HepG2 (cell line): ENCODE data around the gene SLC5A6. TPM values are rescaled to one million over a fixed set of nuclear protein-coding genes. Genes with fewer than 3 reads are reported as not detected.
A peak's percentile ranks its signal among the peaks of the same experiment; 100 is the strongest.

Experiments
- DNMT1 ChIP-seq: sonication (generic); formaldehyde crosslinking; IDR thresholded peaks from 2 replicates; pipeline ENCODE4 v1.5.1; 2020; ENCODE audit warnings: mild to moderate bottlenecking, missing genetic modification reagents
- EZH2 ChIP-seq: conservative IDR thresholded peaks from 2 replicates; pipeline ENCODE4 v1.6.1; 2012; ENCODE audit warnings: mild to moderate bottlenecking, low read depth, low read length, moderate library complexity
- FOSL2 ChIP-seq: sonication (generic); formaldehyde crosslinking; IDR thresholded peaks from 2 replicates; pipeline ENCODE4 v1.4.0; 2020; ENCODE audit warnings: missing genetic modification reagents
- KMT2A ChIP-seq: sonication (generic); formaldehyde crosslinking; IDR thresholded peaks from 2 replicates; pipeline ENCODE4 v1.4.0; 2020; ENCODE audit warnings: missing genetic modification reagents
- MEF2D ChIP-seq: sonication (generic); formaldehyde crosslinking; IDR thresholded peaks from 2 replicates; pipeline ENCODE4 v1.5.1; 2020; ENCODE audit warnings: mild to moderate bottlenecking, missing genetic modification reagents
- NFIB ChIP-seq: sonication (generic); formaldehyde crosslinking; IDR thresholded peaks from 2 replicates; pipeline ENCODE4 v1.9.0; 2021; ENCODE audit warnings: missing genetic modification reagents, mild to moderate bottlenecking, borderline replicate concordance
- SALL2 ChIP-seq: sonication (generic); formaldehyde crosslinking; IDR thresholded peaks from 2 replicates; pipeline ENCODE4 v1.8.1; 2023; ENCODE audit warnings: mild to moderate bottlenecking, missing genetic modification reagents, inconsistent platforms
- SMC3 ChIP-seq: IDR thresholded peaks from 2 replicates; pipeline ENCODE4 v1.6.1; 2011; ENCODE audit warnings: low read length, improper control_type of control experiment
- YY1 ChIP-seq: IDR thresholded peaks from 2 replicates; pipeline ENCODE4 v1.6.1; 2011; ENCODE audit warnings: low read length, low read depth, moderate library complexity, mild to moderate bottlenecking; ENCODE audit not compliant: insufficient read depth, insufficient replicate concordance
- ZEB1 ChIP-seq: IDR thresholded peaks from 2 replicates; pipeline ENCODE4 v1.6.1; 2012; ENCODE audit warnings: mild to moderate bottlenecking, low read depth, inconsistent platforms; ENCODE audit not compliant: insufficient replicate concordance
- ZNF101 ChIP-seq: sonication (generic); formaldehyde crosslinking; IDR thresholded peaks from 2 replicates; pipeline ENCODE4 v1.4.0; 2020; ENCODE audit warnings: mild to moderate bottlenecking, low read depth, missing genetic modification reagents, borderline replicate concordance
- ZNF230 ChIP-seq: sonication (generic); formaldehyde crosslinking; IDR thresholded peaks from 2 replicates; pipeline ENCODE4 v1.4.0; 2020; ENCODE audit warnings: mild to moderate bottlenecking, missing genetic modification reagents
- ZNF441 ChIP-seq: sonication (generic); formaldehyde crosslinking; IDR thresholded peaks from 2 replicates; pipeline ENCODE4 v1.7.0; 2021; ENCODE audit warnings: missing genetic modification reagents, borderline replicate concordance
- ZNF720 ChIP-seq: sonication (generic); formaldehyde crosslinking; IDR thresholded peaks from 2 replicates; pipeline ENCODE4 v1.4.0; 2020; ENCODE audit warnings: missing genetic modification reagents
- ZNF747 ChIP-seq: sonication (generic); formaldehyde crosslinking; IDR thresholded peaks from 2 replicates; pipeline ENCODE4 v1.8.1; 2023; ENCODE audit warnings: missing genetic modification reagents, mild to moderate bottlenecking, borderline replicate concordance
- ZNF75D ChIP-seq: sonication (generic); formaldehyde crosslinking; IDR thresholded peaks from 2 replicates; pipeline ENCODE4 v1.8.1; 2023; ENCODE audit warnings: missing genetic modification reagents, mild to moderate bottlenecking, borderline replicate concordance
- polyA plus RNA-seq, 8 experiments: library from polyadenylated mRNA; depleted of rRNA in 3 of 8; stranded (reverse) in 7 of 8; unstranded in 1 of 8; fragments of >200 nt; fragmentation: Illumina TruSeq in 4 of 8; extraction: Trizol in 4 of 8; gene quantifications; 2 replicates each; pipeline versions ENCODE4 v1.2.1 to v1.2.3, GENCODE V29; 2011 to 2016; ENCODE audit warnings: low read depth in 4 of 8, missing spikeins in 1 of 8, mixed read lengths in 1 of 8; ENCODE audit not compliant: insufficient read depth in 1 of 8
- total RNA-seq, 5 experiments: library from RNA; depleted of rRNA; stranded (reverse); fragments of >200 nt; fragmentation: Illumina TruSeq; extraction: Trizol; gene quantifications; 2 replicates each; pipeline ENCODE4 v1.2.3, GENCODE V29; 2016; ENCODE audit warnings: low read depth in 1 of 5
- TF ChIP-seq, protein P1 (sequence below): sonication (generic); formaldehyde crosslinking; IDR thresholded peaks from 2 replicates; pipeline ENCODE4 v1.4.0; 2020; ENCODE audit warnings: mild to moderate bottlenecking, missing genetic modification reagents
- TF ChIP-seq, protein P2 (sequence below): sonication (generic); formaldehyde crosslinking; IDR thresholded peaks from 2 replicates; pipeline ENCODE4 v1.4.0; 2020; ENCODE audit warnings: missing genetic modification reagents, borderline replicate concordance
- TF ChIP-seq, protein P3 (sequence below): sonication (generic); formaldehyde crosslinking; IDR thresholded peaks from 2 replicates; pipeline ENCODE4 v1.4.0; 2020; ENCODE audit warnings: missing genetic modification reagents
- TF ChIP-seq, protein P4 (sequence below): sonication (generic); formaldehyde crosslinking; IDR thresholded peaks from 2 replicates; pipeline ENCODE4 v1.8.0; 2023; ENCODE audit warnings: mild to moderate bottlenecking, missing genetic modification reagents
- TF ChIP-seq, protein P5 (sequence below): sonication (generic); formaldehyde crosslinking; IDR thresholded peaks from 2 replicates; pipeline ENCODE4 v1.4.0; 2020; ENCODE audit warnings: missing genetic modification reagents

Gene SLC5A6
- total and polyA plus RNA-seq, 2 of the 13 experiments (the other 11 are each of a cell fraction or from before 2014, with no cell fraction given): 135 to 417 TPM

DNA sequence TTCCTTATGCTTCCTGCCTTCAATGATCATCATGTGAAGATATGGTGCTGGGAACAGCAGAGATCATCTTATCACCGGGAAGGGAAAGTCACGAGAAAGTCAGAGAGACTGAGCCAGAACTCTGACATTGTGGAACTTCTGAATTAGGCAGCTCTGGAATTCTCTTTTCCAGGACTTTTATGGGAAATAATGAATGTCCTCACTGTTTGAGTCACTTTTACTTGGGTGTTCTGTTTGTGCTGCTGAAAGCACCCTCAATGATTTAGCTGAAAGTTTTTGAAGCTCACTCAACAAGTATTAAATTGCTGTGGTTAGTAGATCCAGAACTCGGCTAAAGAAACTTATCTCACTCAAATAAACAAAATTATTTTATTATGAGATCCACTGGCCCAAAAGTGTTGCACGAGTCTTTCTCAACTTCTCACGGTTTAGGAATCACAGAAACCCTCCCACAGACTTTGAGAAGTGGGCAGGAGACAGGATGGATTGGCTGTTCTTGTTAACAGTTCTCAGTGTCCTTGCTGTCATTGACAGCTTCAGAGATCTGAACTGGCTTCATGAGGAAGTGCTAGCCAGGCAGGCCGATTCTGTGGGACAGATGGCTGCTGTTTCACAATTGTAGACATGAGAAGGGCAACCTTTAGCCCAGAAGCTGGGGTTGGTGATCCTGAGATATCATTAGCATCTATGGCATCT lies 26.6 kb downstream of the SLC5A6 start (continued):
- TF ChIP-seq DNMT1 (CRISPR knock-in tag) (no peak), ZNF747 (no peak), KMT2A (CRISPR knock-in tag) (0 out of 2 replicates have a peak, but pooled peaks have one; percentile 43), YY1 (peak; percentile 17), MEF2D (CRISPR knock-in tag) (no peak; the same call in 1 of the 2 replicates), SMC3 (no peak), EZH2 (no peak), ZNF101 (no peak), SALL2 (no peak), NFIB (CRISPR knock-in tag) (no peak), ZNF720 (CRISPR knock-in tag) (no peak), ZNF230 (CRISPR knock-in tag) (no peak), FOSL2 (CRISPR knock-in tag) (peak; percentile 38; the same call in 1 of the 2 replicates), ZEB1 (no peak), ZNF75D (CRISPR knock-in tag) (no peak), ZNF441 (0 out of 2 replicates have a peak, but pooled peaks have one; percentile 39)
- TF ChIP-seq, protein P1, sequence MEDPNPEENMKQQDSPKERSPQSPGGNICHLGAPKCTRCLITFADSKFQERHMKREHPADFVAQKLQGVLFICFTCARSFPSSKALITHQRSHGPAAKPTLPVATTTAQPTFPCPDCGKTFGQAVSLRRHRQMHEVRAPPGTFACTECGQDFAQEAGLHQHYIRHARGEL: no peak
- TF ChIP-seq, protein P2, sequence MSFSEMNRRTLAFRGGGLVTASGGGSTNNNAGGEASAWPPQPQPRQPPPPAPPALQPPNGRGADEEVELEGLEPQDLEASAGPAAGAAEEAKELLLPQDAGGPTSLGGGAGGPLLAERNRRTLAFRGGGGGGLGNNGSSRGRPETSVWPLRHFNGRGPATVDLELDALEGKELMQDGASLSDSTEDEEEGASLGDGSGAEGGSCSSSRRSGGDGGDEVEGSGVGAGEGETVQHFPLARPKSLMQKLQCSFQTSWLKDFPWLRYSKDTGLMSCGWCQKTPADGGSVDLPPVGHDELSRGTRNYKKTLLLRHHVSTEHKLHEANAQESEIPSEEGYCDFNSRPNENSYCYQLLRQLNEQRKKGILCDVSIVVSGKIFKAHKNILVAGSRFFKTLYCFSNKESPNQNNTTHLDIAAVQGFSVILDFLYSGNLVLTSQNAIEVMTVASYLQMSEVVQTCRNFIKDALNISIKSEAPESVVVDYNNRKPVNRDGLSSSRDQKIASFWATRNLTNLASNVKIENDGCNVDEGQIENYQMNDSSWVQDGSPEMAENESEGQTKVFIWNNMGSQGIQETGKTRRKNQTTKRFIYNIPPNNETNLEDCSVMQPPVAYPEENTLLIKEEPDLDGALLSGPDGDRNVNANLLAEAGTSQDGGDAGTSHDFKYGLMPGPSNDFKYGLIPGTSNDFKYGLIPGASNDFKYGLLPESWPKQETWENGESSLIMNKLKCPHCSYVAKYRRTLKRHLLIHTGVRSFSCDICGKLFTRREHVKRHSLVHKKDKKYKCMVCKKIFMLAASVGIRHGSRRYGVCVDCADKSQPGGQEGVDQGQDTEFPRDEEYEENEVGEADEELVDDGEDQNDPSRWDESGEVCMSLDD (CRISPR knock-in tag): no peak
- TF ChIP-seq, protein P3, sequence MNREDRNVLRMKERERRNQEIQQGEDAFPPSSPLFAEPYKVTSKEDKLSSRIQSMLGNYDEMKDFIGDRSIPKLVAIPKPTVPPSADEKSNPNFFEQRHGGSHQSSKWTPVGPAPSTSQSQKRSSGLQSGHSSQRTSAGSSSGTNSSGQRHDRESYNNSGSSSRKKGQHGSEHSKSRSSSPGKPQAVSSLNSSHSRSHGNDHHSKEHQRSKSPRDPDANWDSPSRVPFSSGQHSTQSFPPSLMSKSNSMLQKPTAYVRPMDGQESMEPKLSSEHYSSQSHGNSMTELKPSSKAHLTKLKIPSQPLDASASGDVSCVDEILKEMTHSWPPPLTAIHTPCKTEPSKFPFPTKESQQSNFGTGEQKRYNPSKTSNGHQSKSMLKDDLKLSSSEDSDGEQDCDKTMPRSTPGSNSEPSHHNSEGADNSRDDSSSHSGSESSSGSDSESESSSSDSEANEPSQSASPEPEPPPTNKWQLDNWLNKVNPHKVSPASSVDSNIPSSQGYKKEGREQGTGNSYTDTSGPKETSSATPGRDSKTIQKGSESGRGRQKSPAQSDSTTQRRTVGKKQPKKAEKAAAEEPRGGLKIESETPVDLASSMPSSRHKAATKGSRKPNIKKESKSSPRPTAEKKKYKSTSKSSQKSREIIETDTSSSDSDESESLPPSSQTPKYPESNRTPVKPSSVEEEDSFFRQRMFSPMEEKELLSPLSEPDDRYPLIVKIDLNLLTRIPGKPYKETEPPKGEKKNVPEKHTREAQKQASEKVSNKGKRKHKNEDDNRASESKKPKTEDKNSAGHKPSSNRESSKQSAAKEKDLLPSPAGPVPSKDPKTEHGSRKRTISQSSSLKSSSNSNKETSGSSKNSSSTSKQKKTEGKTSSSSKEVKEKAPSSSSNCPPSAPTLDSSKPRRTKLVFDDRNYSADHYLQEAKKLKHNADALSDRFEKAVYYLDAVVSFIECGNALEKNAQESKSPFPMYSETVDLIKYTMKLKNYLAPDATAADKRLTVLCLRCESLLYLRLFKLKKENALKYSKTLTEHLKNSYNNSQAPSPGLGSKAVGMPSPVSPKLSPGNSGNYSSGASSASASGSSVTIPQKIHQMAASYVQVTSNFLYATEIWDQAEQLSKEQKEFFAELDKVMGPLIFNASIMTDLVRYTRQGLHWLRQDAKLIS: no peak; the same call in 1 of the 2 replicates
- TF ChIP-seq, protein P4, sequence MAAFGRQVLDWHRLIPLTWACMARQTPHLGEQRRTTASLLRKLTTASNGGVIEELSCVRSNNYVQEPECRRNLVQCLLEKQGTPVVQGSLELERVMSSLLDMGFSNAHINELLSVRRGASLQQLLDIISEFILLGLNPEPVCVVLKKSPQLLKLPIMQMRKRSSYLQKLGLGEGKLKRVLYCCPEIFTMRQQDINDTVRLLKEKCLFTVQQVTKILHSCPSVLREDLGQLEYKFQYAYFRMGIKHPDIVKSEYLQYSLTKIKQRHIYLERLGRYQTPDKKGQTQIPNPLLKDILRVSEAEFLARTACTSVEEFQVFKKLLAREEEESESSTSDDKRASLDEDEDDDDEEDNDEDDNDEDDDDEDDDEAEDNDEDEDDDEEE: no peak
- TF ChIP-seq, protein P5, sequence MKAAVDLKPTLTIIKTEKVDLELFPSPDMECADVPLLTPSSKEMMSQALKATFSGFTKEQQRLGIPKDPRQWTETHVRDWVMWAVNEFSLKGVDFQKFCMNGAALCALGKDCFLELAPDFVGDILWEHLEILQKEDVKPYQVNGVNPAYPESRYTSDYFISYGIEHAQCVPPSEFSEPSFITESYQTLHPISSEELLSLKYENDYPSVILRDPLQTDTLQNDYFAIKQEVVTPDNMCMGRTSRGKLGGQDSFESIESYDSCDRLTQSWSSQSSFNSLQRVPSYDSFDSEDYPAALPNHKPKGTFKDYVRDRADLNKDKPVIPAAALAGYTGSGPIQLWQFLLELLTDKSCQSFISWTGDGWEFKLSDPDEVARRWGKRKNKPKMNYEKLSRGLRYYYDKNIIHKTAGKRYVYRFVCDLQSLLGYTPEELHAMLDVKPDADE (CRISPR knock-in tag): no peak
